GM18499 (cell line): Measurements from ENCODE around the gene KCNJ11.

Source experiments
- ATAC-seq: cut with Tn5 transposase; IDR thresholded peaks from one replicate; pipeline ENCODE4 v1.9.1; 2021; ENCODE audit warnings: moderate number of reproducible peaks; ENCODE audit not compliant: insufficient read depth, unreplicated experiment

Gene KCNJ11

DNA sequence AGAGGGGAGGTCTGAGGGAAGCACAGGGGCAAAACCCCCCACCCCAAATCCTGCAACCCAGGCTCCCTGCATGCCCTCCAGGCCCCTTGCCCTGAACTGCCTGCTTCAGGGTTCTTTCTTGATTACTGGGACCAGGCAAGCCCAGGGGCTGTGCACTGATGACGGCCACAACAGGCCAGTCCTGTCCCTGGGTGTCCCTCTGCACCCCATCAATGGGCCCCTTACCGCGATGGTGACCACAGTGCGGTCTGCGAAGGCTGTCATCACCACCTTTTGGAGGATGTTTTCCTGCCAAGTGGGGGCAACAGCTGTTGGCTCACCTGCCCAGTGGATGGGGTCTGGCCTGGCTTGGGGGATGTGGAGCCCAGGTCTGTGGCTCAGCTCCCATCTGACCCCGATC lies 5.0 kb upstream of the KCNJ11 start:
- ATAC-seq: no peak

DNA sequence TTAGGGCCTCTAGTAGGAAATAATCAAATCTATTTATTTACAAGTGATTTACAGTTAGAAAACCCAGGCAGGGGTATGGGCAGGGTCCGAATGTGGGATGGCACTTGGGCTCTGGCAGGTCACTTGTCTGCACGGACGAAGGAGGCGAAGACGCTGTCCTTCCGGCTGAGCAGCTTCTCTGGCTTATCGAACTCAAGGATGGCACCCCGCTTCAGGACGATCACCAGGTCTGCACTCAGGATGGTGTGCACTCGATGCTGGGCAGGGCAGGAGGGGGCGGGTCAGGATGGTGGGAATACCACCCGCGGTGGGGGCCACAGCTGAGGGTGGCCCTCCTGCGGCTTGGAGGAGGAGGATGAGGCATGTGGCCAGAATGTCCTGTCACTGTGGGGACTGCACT lies 4.4 kb upstream of the KCNJ11 start:
- no peak for ATAC-seq

DNA sequence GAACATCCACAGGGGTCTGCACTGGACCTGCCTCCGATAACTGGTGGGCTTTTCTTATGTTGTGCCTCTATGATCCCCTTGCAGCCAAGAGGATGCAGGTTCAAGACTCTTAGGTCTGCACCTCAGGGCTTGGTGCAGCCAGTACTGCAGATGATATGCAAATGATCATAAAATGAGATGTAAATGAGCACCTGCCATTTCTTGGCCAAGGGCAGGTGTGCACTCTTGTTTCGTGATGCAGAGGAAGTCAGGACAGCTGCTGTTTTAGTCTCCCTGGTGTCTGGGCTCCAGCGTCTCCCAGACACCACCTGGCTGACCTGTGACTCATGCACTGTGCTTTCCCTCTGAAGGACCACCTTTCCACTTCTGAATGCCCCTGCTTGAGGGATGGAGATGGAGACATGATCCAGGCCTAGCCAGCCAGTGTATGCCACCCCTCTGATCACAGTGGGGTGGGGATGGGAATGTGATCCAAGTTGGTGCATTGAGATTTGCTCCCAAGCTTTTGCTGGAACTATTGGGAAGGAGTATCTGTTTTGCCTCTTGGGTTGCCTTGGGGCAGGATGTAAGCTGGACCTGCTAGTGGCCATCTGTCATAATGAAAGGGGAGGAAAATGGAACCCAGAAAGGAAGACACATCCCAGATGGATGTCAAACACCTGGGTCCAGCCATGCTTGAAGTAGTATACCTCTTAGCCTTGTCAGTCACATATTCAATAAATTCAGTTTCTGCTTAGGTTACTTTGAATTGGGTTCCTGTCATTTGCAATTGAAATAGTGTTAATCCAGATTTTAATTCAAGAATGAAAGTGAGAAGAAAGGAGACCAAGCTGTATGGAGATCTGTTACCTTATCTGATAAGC lies 3.3 kb upstream of the KCNJ11 start:
- ATAC-seq: no peak

DNA sequence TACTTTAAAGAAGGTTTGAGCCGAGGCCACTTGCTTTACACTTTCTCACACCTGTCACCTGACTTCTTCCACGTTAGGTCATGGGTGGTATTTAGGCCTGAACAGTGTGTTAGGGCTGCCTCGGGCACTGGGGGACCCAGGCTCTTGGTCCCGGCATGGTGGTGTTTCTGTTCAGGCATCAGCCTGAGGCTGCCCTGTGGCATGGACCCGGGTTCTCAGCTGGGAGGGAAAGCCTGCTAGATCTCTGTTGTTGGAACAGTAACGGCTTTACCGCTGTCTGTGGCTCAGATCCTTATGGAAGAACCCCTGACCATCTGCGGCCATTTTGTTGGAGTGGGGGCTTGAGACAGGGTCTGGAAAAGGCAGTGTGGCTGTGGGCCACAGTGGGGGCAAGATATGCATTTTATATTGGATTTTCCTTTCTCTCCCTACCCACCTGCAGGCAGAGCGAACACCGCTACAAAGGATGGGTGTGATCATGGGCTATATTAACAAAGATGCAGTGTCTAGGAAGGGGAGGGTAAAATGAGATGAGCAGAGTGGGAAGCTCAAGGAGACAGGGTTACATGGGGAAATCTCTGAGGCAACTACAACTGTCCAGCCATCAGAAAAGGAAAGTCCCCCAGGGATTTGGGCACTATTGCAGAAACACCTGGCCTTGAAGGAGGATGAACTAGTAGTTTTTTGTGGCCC lies 1.6 kb upstream of the KCNJ11 start:
- no peak for ATAC-seq

DNA sequence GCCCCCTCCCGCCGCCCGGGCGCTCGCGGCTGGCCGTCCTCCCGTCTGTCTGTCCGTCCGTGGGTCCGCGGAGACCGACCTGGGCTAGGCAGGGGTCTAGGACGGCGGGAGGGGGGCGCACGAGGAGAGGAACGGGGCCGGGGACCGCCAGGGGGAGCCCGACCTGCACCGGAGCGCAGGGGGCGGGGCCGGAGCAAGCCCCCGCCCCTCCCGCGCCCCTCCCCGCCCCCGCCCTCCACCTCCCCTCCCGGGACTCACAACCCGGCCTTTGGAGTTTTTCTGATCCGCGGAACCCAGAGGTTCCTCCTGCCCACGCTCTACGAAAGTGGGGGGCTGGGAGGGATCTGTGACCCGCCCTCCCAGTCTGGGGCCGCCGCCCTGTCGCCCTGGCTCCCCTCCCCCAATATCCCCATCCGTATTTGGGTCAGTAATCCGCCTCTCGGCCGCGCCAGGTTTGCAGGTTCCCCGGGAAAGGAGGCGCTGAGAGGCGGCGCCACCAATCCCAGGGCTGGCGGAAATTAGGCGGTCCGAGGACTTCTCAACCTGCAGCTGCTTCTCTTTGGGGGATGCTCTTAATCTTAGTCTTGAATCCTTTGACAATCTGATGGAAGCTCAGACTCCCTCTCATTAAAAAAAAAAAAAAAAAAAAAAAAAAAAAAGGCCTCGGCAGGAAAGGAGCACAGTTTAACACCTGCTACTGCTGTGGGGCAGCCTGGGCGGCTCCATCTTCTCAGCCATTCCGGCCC lies 925 bp upstream of the KCNJ11 start:
- no peak for ATAC-seq

DNA sequence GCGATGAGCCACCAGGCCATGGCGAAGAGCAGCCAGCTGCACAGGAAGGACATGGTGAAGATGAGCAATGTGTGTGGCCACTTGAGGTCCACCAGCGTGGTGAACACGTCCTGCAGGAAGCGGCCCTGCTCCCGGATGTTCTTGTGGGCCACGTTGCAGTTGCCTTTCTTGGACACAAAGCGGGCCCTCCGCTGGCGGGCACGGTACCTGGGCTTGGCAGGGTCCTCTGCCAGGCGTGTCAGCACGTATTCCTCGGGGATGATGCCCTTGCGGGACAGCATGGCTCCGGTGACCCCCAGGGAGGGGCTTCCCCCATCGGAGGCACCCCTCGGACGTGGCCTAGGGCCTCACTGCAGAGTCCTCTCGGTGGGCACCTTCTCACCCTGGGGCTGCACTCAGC lies 648 bp downstream of the KCNJ11 start:
- no peak for ATAC-seq

DNA sequence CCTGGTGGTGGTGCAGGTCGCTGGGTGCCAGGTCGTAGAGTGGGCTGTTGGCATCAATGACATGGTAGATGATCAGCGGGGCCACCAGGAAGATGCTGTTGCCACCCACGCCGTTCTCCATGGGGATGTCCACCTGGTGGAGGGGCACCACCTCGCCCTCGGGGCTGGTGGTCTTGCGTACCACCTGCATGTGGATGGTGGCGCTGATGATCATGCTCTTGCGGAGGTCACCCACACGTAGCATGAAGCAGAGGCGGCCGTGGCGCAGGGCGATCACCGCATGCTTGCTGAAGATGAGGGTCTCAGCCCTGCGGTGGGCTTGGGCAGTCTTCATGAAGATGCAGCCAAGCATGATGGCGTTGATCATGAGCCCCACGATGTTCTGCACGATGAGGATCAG lies 1.2 kb downstream of the KCNJ11 start:
- ATAC-seq: no peak

DNA sequence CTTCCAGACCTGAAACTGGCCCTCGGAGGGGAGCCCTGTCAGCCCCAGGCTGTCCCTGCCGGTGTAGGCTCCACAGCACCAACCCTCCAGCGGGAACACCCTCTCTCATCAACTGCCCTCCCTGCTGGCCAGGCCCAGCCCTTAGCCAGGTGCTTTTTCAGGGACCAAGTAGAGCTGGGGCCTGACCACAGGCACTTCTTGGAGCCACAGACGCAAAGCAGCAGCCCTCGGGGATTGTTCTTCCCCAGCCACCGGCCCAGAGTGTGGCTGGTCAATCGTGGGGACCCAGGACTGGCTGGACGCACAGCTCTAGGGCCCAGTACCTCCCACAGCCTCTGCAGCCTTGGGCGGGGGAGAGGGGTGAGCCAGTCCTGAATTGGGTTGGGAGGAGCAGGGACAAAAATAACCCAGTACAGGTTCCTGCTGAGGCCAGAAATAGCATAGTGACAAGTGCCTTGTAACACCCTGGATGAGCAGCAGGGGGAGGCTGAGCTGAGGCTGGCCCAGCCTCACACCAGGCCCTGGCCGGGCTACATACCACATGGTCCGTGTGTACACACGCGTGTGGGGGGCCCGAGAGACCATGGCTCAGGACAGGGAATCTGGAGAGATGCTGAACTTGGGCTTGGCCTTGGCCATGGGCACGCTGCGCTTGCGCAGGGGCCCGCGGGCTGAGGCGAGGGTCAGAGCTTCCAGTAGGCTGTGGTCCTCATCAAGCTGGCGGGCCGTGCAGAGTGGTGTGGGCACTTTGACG lies 2.0 kb downstream of the KCNJ11 start:
- no peak for ATAC-seq

DNA sequence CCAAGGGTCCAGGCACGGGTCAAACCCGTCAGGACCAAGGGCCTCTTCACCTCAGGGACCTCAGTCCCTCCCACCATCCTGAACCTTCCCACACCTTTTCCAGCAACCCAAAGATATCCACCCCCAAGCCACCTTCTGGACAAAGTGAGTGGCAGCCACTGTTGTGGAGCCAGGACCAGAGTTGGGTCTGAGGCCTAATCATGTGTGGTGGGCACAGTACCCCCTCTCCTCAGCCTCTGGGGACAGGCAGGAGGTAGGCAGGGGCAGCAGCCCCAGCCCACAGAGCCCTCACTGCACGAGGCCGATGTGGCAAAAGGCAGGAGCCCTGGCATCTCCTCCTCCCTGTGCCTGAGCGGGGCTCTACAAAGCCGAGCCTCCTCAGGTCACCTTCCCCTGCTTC lies 2.5 kb downstream of the KCNJ11 start:
- no peak for ATAC-seq

DNA sequence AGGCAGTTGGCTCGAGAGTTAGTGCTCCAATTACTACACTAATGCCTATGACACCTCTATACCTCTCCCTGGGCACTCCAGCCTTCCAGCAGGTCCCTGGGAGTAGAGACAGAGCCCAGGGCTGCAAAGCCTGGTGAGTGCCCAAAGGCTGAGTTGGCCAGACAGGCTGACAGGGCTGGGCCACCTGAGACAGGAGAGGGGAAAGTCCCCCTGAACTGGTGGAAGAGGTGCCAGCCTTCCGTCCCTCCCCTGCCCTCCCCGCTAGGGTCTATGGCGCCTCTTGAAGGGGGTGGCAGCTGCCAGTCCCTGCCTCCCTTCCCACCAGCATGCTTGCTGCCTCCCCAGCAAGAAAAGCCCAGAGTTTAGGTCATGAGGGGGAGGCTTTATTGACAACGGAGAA lies 3.0 kb downstream of the KCNJ11 start:
- no peak for ATAC-seq

DNA sequence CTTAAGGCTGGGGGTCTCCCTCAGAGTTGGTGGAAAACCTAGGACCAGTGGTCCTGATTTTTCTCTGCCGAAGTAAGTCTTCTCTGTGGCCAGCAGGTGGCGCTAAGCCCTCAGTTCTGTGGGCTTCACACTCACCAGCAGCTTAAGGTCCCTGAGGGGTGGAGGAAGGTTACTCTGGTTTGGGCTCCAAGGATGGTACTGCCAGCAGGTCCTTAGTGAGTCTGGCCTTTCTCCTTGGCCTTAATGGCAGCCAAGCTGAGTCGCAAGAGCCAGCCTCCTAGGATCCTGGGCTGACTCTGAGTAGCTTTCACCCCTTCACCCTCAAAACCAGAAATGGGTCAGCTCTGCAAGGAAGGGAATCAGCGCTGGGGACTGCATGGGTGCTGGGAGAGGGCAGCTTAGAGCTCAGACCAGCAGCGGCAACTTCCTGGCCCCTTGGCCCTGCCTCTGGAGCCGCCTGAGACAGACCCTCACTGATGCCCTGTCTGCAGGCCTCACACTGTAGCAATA lies 4.4 kb downstream of the KCNJ11 start:
- ATAC-seq: no peak

DNA sequence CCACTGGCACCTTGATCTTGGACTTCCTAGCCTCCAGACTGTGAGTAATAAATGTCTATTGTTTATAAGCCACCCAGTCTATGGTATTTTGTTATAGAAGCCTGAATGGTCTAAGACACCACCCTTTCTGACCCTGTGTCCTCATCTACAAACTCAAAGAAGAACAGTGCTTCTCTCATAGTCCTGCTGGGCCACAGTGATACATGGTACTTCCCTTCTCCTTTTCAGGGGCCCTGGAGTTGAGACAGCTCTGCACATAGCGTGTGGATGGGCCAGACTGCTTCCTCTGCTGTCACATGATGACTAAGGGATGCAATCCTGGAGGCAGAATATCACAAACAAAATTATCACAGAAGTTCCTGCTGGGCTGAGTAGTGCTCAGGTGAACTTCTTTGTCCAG lies 5.0 kb downstream of the KCNJ11 start:
- no peak for ATAC-seq

DNA sequence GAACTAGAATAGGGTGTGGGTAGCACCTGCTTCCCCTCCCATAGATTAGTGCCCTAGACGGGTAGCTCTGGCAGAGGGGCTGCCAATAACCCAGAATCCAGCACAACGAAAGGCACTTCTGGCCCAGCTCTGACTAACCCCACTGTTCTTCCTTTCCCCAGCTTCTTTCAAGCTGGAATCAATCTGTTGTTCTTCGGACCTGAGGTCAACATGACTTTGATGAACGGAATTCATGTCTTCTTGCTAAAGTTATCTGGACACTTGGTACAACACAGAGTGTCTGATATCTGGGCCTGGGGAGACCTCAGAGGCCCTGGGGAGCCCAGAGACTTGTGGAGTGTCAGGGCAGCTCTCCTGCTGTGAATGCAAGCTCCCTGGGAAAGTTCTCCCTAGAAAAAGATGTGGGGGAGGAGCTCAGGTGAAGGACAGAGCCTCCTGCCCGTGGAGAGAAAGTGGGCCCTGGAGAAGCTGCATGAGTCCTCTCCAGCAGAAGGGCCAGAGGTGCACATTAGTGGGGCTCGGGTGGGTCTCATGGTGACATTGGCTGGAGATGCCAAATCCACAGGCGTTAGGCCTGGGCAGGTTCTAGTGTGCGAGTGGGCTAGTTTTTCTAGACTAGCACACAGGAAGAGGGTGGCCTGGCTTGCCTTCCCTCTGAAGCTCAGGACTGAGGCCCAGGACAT lies 6.3 kb downstream of the KCNJ11 start:
- no peak for ATAC-seq

DNA sequence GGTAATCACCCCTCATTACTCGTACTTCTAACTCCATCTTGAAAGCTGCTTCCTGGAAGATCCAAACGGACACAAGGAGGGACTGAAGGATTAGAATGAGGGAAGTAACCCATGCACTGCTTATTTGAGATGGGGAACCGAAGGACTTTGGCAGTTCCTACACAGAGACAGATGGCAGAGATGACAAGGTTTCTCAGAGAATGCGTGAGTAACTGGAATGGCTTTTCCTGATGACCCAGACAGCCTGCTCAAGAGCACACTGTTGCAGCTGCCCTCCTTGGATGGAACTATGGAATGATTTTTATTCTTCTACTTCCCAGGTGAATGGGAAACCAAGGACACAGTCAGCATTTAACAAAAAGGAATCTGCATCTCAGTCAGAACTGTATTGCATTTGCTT lies 7.3 kb downstream of the KCNJ11 start:
- ATAC-seq: no peak

DNA sequence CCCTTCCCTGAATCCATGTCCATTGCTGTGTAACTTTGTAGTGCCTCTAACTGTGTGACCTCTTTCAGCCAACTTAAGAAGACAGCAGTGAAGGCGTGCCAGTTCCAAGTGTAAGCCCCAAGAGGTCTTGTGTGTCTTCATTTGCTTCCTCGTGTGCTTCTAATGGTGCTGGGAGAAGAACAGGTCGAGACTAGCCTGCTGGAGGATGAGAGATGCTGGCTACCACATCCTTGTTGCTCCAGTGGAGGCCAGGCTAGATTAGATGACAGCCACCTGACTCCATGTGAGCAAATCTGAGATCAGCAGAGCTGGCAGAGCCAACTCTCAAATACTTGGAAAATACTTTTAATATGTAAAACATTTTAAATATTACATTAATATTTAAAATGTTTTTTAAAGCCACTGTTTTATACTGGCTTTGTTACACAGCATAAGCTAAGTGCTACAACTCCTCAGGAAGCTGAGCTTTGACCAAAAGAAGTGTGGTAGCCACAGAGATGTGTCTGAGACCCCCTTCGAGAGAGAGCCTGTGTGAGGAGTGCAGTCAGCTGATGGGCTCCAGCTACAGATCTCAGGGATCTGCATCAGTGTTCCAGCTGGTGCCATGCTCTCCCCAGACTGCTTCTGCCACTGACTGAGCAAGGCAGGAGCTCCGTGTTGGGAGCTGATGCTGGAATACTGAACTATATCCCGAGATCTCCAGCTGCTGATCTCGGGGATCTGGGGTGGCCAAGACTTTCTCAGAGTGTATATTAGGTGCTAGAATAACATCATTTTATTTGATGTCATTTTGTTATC lies 8.9 kb downstream of the KCNJ11 start:
- ATAC-seq: no peak

DNA sequence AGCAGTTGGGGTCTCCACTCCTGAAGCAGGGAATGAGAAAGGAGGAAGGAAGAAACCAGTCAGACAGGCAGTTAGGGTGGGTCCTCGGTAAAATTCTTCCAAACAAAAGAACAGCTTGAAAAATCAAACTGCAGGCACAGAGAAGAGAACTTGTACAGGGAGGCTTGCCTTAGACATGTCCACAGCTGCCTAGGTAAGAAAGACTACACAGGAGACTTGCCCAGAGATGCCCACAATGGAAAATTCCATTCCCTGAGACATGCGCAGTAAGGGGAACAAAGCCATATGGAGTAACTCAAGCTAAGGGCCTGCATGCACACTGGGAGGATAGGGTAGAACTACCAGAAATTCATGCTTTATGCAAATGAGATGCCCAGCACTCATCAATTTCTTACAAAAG lies 9.8 kb downstream of the KCNJ11 start:
- ATAC-seq: no peak

DNA sequence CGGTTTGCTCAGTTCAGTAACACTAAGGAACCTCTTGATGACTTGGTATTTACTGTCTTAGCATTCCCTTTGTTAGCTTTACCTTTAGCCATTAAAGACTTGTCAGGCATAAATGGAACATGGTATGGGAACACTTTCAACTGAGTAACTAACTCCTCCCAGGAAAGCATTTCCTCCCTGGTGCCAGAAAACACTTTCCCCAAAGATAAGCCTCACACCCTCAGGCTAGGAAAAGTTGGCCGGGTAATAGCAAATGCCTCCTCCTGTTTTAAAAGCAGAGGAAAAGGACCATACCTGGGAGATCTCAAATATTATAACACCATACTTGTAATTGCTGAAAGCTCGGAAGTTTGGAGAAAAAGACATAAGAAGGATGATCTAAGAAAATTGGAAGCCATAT lies 12.0 kb downstream of the KCNJ11 start:
- no peak for ATAC-seq

DNA sequence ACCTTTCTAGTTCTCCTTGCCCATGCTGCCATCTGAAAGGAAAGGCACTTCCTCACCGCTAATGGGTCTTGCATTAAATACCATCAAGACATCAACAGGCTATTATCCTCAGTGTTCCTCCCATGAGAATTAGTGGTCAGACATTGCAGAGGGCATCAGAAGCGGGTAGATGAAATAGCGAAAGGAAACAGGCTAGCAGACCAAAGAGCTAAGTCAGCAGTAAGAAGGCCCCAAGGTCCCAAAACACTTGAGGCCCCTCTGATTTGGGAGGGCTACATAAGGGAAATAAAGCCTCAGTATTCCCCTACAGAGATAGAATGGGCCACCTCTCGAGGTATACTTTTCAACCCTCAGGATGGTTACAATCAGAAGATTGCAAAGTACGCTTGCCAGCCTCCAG lies 12.9 kb downstream of the KCNJ11 start:
- ATAC-seq: no peak

DNA sequence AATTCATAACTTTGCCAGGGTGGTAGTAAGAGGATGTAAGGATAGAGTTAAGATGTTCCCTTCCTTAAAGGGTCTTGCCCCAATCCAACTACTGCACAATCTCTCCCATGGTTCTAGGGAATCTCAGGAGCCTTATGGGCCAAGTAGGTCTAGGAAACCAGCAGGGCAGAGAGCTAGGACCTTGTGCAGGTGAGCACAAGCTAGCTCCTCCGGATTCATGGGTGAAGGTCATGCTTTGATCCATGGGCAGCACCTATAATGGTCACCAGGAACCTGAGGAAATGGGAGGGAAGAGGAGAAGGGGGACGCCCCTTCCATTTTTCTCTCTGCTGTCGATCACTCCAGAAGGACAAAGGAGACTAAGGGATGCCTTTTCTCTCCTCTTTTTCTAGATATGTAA lies 16.8 kb downstream of the KCNJ11 start:
- ATAC-seq: no peak
